ENCODE measurements around the gene SLC2A9.

Gene SLC2A9

GRCh38 chr4:10057023-10057395 lies 35.7 kb upstream of the SLC2A9 start:
- Histone ChIP-seq H3K27me3 (no peaks in the 10 kb centered on the region), H3K4me3 (no peak overlapping the region), H3K4me1 (peaks cover 15 to 29% (median 20%) of the 10 kb centered on the region in 10 experiments), H3K4me2 (no peak overlapping the region), H3K27ac (no peak overlapping the region), H3K9ac (no peak overlapping the region), H3K36me3 (no peaks in the 10 kb centered on the region; a peak in 1 of 22 replicates), H4K20me1 (no peaks in the 10 kb centered on the region), H3K9me3 (replicated peaks in 1 of 11) (peaks cover 0 to 7% (median 5%) of the 10 kb centered on the region in 11 experiments; a peak in 5 of 22 replicates)
- no peak for TF ChIP-seq Cebpa-rat (IDR thresholded peaks at IDR 0.05)

GRCh38 chr4:10056334-10057022 lies 35.2 kb upstream of the SLC2A9 start:
- Histone ChIP-seq H3K4me1 (peaks cover 11 to 23% (median 14%) of the 10 kb centered on the region in 10 experiments; a peak in 19 of 20 replicates), H3K27me3 (no peaks in the 10 kb centered on the region), H3K27ac (no peak overlapping the region), H3K4me3 (no peak overlapping the region), H3K4me2 (no peak overlapping the region), H3K36me3 (no peaks in the 10 kb centered on the region; a peak in 1 of 22 replicates), H3K9me3 (replicated peaks in 1 of 11) (peaks cover 0 to 7% (median 5%) of the 10 kb centered on the region in 11 experiments; a peak in 5 of 22 replicates), H4K20me1 (no peaks in the 10 kb centered on the region), H3K9ac (no peak overlapping the region)
- TF ChIP-seq Cebpa-rat (IDR thresholded peaks at IDR 0.05), result no peak

GRCh38 chr4:10055871-10056270 lies 34.6 kb upstream of the SLC2A9 start:
- Histone ChIP-seq H3K4me2 (peak overlapping the region in 1 of 11 experiments; percentile 47; a peak in 2 of 22 replicates), H3K27ac (no peak overlapping the region), H3K9me3 (replicated peaks in 1 of 11) (peaks cover 0 to 7% (median 5%) of the 10 kb centered on the region in 11 experiments; a peak in 5 of 22 replicates), H3K4me1 (peaks cover 4 to 17% (median 8%) of the 10 kb centered on the region in 10 experiments; a peak in 19 of 20 replicates), H3K4me3 (no peak overlapping the region), H3K27me3 (no peaks in the 10 kb centered on the region), H4K20me1 (no peaks in the 10 kb centered on the region), H3K36me3 (no peaks in the 10 kb centered on the region; a peak in 1 of 22 replicates), H3K9ac (no peak overlapping the region)
- TF ChIP-seq Cebpa-rat (IDR thresholded peaks at IDR 0.05), result no peak

GRCh38 chr4:10054571-10055041 lies 33.3 kb upstream of the SLC2A9 start:
- no peak overlapping the region for H3K9ac ChIP-seq
- no peak for TF ChIP-seq Cebpa-rat (IDR thresholded peaks at IDR 0.05)
- H3K27me3 ChIP-seq, result no peaks in the 10 kb centered on the region
- H3K9me3 ChIP-seq (replicated peaks in 1 of 11), result peaks cover 0 to 7% (median 5%) of the 10 kb centered on the region in 11 experiments; a peak in 5 of 22 replicates
- no peak overlapping the region for H3K4me3 ChIP-seq
- H3K36me3 ChIP-seq, result no peaks in the 10 kb centered on the region; a peak in 1 of 22 replicates
- H4K20me1 ChIP-seq, result no peaks in the 10 kb centered on the region
- H3K4me2 ChIP-seq, result peak overlapping the region in 2 of 11 experiments; percentile 8 to 21; a peak in 2 of 22 replicates
- peaks cover 0 to 15% (median 2%) of the 10 kb centered on the region in 10 experiments; a peak in 9 of 20 replicates for H3K4me1 ChIP-seq
- H3K27ac ChIP-seq, result no peak overlapping the region

- no peaks in the 10 kb centered on the region for H3K27me3 ChIP-seq
- H3K9ac ChIP-seq, result no peak overlapping the region
- H3K9me3 ChIP-seq (replicated peaks in 1 of 11), result peaks cover 0 to 6% (median 3%) of the 10 kb centered on the region in 11 experiments; a peak in 5 of 22 replicates
- H3K36me3 ChIP-seq, result no peaks in the 10 kb centered on the region; a peak in 1 of 22 replicates
- H3K4me1 ChIP-seq, result peaks cover 0 to 15% (median 3%) of the 10 kb centered on the region in 10 experiments; a peak in 9 of 20 replicates
- no peak overlapping the region for H3K4me2 ChIP-seq
- no peak overlapping the region for H3K4me3 ChIP-seq
- H4K20me1 ChIP-seq, result no peaks in the 10 kb centered on the region
- no peak overlapping the region for H3K27ac ChIP-seq
- no peak for TF ChIP-seq Cebpa-rat (IDR thresholded peaks at IDR 0.05)
These were observed 32.5 kb upstream of the SLC2A9 start for GRCh38 chr4:10053635-10054453.

GRCh38 chr4:10051517-10052135 lies 30.3 kb upstream of the SLC2A9 start:
- H3K4me3 ChIP-seq, result no peak overlapping the region
- no peaks in the 10 kb centered on the region for H4K20me1 ChIP-seq
- TF ChIP-seq Cebpa-rat (IDR thresholded peaks at IDR 0.05), result no peak
- no peaks in the 10 kb centered on the region for H3K27me3 ChIP-seq
- H3K4me2 ChIP-seq, result no peak overlapping the region
- H3K4me1 ChIP-seq, result peaks cover 5 to 20% (median 15%) of the 10 kb centered on the region in 10 experiments
- no peak overlapping the region for H3K9ac ChIP-seq
- no peaks in the 10 kb centered on the region; a peak in 1 of 22 replicates for H3K36me3 ChIP-seq
- no peak overlapping the region for H3K27ac ChIP-seq
- peaks cover 0 to 10% (median 0%) of the 10 kb centered on the region in 11 experiments; a peak in 2 of 22 replicates for H3K9me3 ChIP-seq (replicated peaks in 1 of 11)

- Histone ChIP-seq H3K4me2 (no peak overlapping the region), H3K9ac (no peak overlapping the region)
- TF ChIP-seq Cebpa-rat (IDR thresholded peaks at IDR 0.05), result no peak
These were observed 29.4 kb upstream of the SLC2A9 start for GRCh38 chr4:10050721-10051120.

GRCh38 chr4:10050261-10050661 lies 29.0 kb upstream of the SLC2A9 start:
- peaks cover 0 to 10% (median 0%) of the 10 kb centered on the region in 11 experiments; a peak in 2 of 22 replicates for H3K9me3 ChIP-seq (replicated peaks in 1 of 11)
- H3K36me3 ChIP-seq, result no peaks in the 10 kb centered on the region
- no peaks in the 10 kb centered on the region for H3K27me3 ChIP-seq
- H3K4me2 ChIP-seq, result no peak overlapping the region
- H3K9ac ChIP-seq, result no peak overlapping the region
- no peak overlapping the region for H3K27ac ChIP-seq
- no peaks in the 10 kb centered on the region for H4K20me1 ChIP-seq
- TF ChIP-seq Cebpa-rat (IDR thresholded peaks at IDR 0.05), result no peak
- no peak overlapping the region for H3K4me3 ChIP-seq
- H3K4me1 ChIP-seq, result peaks cover 8 to 33% (median 22%) of the 10 kb centered on the region in 10 experiments

More at GRCh38 chr4:10050721-10051120, 29.4 kb upstream of the SLC2A9 start:
- H4K20me1 ChIP-seq, result no peaks in the 10 kb centered on the region
- H3K27me3 ChIP-seq, result no peaks in the 10 kb centered on the region
- peaks cover 0 to 10% (median 0%) of the 10 kb centered on the region in 11 experiments; a peak in 2 of 22 replicates for H3K9me3 ChIP-seq (replicated peaks in 1 of 11)
- H3K27ac ChIP-seq, result no peak overlapping the region
- no peaks in the 10 kb centered on the region for H3K36me3 ChIP-seq
- H3K4me3 ChIP-seq, result no peak overlapping the region
- peaks cover 11 to 29% (median 20%) of the 10 kb centered on the region in 10 experiments for H3K4me1 ChIP-seq

Measured in BLaER1 treated with 17β-estradiol and CSF1 and Interleukin-3, amounts not matched to agents 10 nM and 100 nM (cell line).